Endothelial cell of umbilical vein (primary cell): ENCODE data around the gene NR5A2. TPM values are rescaled to one million over a fixed set of nuclear protein-coding genes. Genes with fewer than 3 reads are reported as not detected.

ENCODE experiments used
- BruUV-seq: library from RNA; stranded (reverse); fragments of 400-500 nt; replicated peaks from 2 replicates; lab custom pipeline; 2021; lab: Mats Ljungman, UMichigan
- CTCF ChIA-PET: fragments of 300-600, 350-600 bp; sonication (Branson Sonifier 250); formaldehyde crosslinking; loops from one replicate; lab custom pipeline; 2021; ENCODE audit warnings: antibody characterized with exemption, inconsistent platforms; lab: Charles Lee
- POLR2A ChIA-PET: fragments of 300-600, 350-600 bp; sonication (Branson Sonifier 250); formaldehyde crosslinking; loops from one replicate; lab custom pipeline; 2021; ENCODE audit warnings: antibody characterized with exemption, inconsistent platforms; lab: Charles Lee
- DNase-seq: peaks from one replicate; pipeline ENCODE4 v3.0.0-alpha.2; 2011; ENCODE audit warnings: low read depth, low spot score
- FAIRE-seq: peaks from 2 replicates; lab custom pipeline; 2011; peaks lifted over from hg19 to GRCh38; lab: Jason Lieb, UNC
- H2AFZ ChIP-seq: 2 replicates; pipeline ENCODE4 v1.6.0; 2012; ENCODE audit warnings: low read depth, low read length, control low read depth, inconsistent platforms
- H3K27ac ChIP-seq: 2 replicates; pipeline ENCODE4 v1.5.1; 2011; ENCODE audit warnings: low read depth, mild to moderate bottlenecking, control low read depth, low read length, moderate library complexity; ENCODE audit not compliant: insufficient read depth
- H3K27me3 ChIP-seq, 2 experiments: 2 replicates each; pipeline versions ENCODE4 v1.6.0 to v1.6.1; 2011; ENCODE audit warnings: low read length in 2 of 2, mixed read lengths in 1 of 2; ENCODE audit not compliant: control insufficient read depth in 2 of 2, insufficient read depth in 2 of 2
- H3K36me3 ChIP-seq, 2 experiments: 2 replicates in 1 of 2; 3 replicates in 1 of 2; pipeline ENCODE4 v1.5.1; 2011; ENCODE audit warnings: low read length in 2 of 2, mild to moderate bottlenecking in 1 of 2, moderate library complexity in 1 of 2; ENCODE audit not compliant: control insufficient read depth in 2 of 2, insufficient read depth in 2 of 2; ENCODE audit errors: extremely low read depth in 1 of 2
- H3K4me1 ChIP-seq: 3 replicates; pipeline ENCODE4 v1.5.1; 2011; ENCODE audit warnings: mild to moderate bottlenecking, low read length; ENCODE audit not compliant: control insufficient read depth, insufficient read depth; ENCODE audit errors: extremely low read depth
- H3K4me2 ChIP-seq: 2 replicates; pipeline ENCODE4 v1.6.1; 2011; ENCODE audit warnings: low read length, control low read depth, mixed read lengths; ENCODE audit not compliant: insufficient read depth
- H3K4me3 ChIP-seq, 3 experiments: fragments of 200-600 bp in 1 of 3; sonication (generic), shearing (Covaris generic) in 1 of 3; replicated peaks in 1 of 3; 2 replicates each; pipeline ENCODE4 v1.5.1; 2011 to 2016; ENCODE audit warnings: control low read depth in 3 of 3, low read length in 3 of 3, mild to moderate bottlenecking in 2 of 3, inconsistent platforms in 1 of 3, low read depth in 1 of 3, moderate library complexity in 1 of 3; ENCODE audit not compliant: insufficient read depth in 1 of 3
- H3K79me2 ChIP-seq: 2 replicates; pipeline ENCODE4 v1.6.0; 2012; ENCODE audit warnings: low read length, inconsistent platforms; ENCODE audit not compliant: control insufficient read depth, insufficient read depth
- H3K9ac ChIP-seq: replicated peaks from 2 replicates; pipeline ENCODE3; 2011; ENCODE audit warnings: low read length, control low read depth; ENCODE audit not compliant: insufficient read depth; ENCODE audit errors: extremely low read depth
- H3K9me1 ChIP-seq: replicated peaks from 3 replicates; pipeline ENCODE4 v1.6.0; 2011; ENCODE audit warnings: mild to moderate bottlenecking, low read length; ENCODE audit not compliant: control insufficient read depth, insufficient read depth; ENCODE audit errors: extremely low read depth
- H3K9me3 ChIP-seq: replicated peaks from 2 replicates; pipeline ENCODE4 v1.5.1; 2012; ENCODE audit warnings: low read length, inconsistent platforms; ENCODE audit not compliant: control insufficient read depth, insufficient read depth
- H4K20me1 ChIP-seq: replicated peaks from 2 replicates; pipeline ENCODE3; 2011; ENCODE audit warnings: mild to moderate bottlenecking, low read length; ENCODE audit not compliant: control insufficient read depth, insufficient read depth; ENCODE audit errors: extremely low read depth
- EZH2 ChIP-seq: IDR thresholded peaks from 2 replicates; pipeline ENCODE4 v1.6.1; 2012; ENCODE audit warnings: borderline replicate concordance, low read depth, mild to moderate bottlenecking, moderate library complexity, low read length, inconsistent platforms; ENCODE audit not compliant: severe bottlenecking
- FOS ChIP-seq: IDR thresholded peaks from 2 replicates; pipeline ENCODE4 v1.6.1; 2011; ENCODE audit warnings: mild to moderate bottlenecking, low read length, moderate library complexity, borderline replicate concordance; ENCODE audit not compliant: insufficient read depth
- GATA2 ChIP-seq: IDR thresholded peaks from 2 replicates; pipeline ENCODE4 v1.7.0; 2011; ENCODE audit warnings: low read depth, mild to moderate bottlenecking, moderate library complexity, mixed read lengths, low read length; ENCODE audit not compliant: insufficient read length, insufficient read depth
- JUN ChIP-seq: IDR thresholded peaks from 2 replicates; pipeline ENCODE4 v1.6.1; 2011; ENCODE audit warnings: borderline replicate concordance, low read depth; ENCODE audit not compliant: insufficient read length, insufficient read depth
- MYC ChIP-seq: IDR thresholded peaks from one replicate; pipeline ENCODE4 v1.6.1; 2011; ENCODE audit warnings: mild to moderate bottlenecking, low read depth, low read length
- POLR2A ChIP-seq: IDR thresholded peaks from 2 replicates; pipeline ENCODE4 v1.6.1; 2012; ENCODE audit warnings: low read depth, mild to moderate bottlenecking, control low read depth, low read length
- POLR2AphosphoS5 ChIP-seq: IDR thresholded peaks from 2 replicates; pipeline ENCODE4 v1.6.1; 2012; ENCODE audit warnings: low read depth, mild to moderate bottlenecking, control low read depth, low read length, moderate library complexity; ENCODE audit not compliant: insufficient read depth
- dilution Hi-C: fragments of 300-500 bp; cut with MboI; formaldehyde crosslinking; loops from one replicate; pipeline ENCODE4 v1.15.0; 2019; ENCODE audit warnings: low sequenced_read_pairs; ENCODE audit not compliant: extremely low pct_ligation_motif_present
- intact Hi-C: fragments of 100-400 bp; cut with micrococcal nuclease; formaldehyde crosslinking; loops from one replicate; pipeline ENCODE4 v1.10.0; 2022
- polyA plus RNA-seq, 4 experiments: library from polyadenylated mRNA; depleted of rRNA in 3 of 4; stranded (reverse) in 3 of 4; unstranded in 1 of 4; fragments of >200 nt; gene quantifications; 2 replicates each; pipeline versions ENCODE4 v1.2.1 to v1.2.3, GENCODE V29; 2011 to 2012; ENCODE audit warnings: missing spikeins in 1 of 4
- total RNA-seq: library from RNA; stranded (reverse); gene quantifications from 2 replicates; pipeline ENCODE4 v1.2.3, GENCODE V29; 2021
- TF ChIP-seq, protein P1 (sequence below): IDR thresholded peaks from 2 replicates; pipeline ENCODE4 v1.6.1; 2011; ENCODE audit not compliant: insufficient read depth, insufficient read length
- TF ChIP-seq, protein P2 (sequence below), 2 donors: IDR thresholded peaks; 1 replicate in 1 of 2; 2 replicates in 1 of 2; pipeline ENCODE4 v1.5.1; 2011; ENCODE audit warnings: low read length in 2 of 2, mild to moderate bottlenecking in 2 of 2, moderate library complexity in 2 of 2, control low read depth in 1 of 2, inconsistent platforms in 1 of 2, low read depth in 1 of 2; ENCODE audit not compliant: insufficient read depth in 1 of 2; ENCODE audit errors: extremely low read depth in 1 of 2

Gene NR5A2
- total and polyA plus RNA-seq, 2 donors (not counting 3 experiments of a cell fraction or from before 2014, with no cell fraction given), result 3.4 to 12.1 TPM

DNA sequence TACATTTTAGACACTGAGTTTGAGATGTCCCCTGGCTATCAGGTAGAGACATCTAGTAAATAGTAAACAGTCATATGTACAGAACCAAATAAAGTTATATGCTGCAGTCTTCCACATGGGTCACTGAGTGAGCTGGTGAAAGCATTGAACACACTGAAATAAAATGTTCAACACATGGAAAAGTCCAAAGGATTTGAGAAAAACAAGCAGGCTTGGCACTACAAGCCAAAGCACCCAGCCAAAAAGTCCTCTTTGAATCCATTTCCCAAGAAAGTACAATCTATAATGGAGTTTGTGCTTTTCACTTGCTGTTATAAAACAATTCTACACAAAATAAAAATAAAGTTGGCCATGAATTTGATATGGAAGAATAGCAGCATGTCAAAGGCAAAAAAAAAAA, 135.4 kb downstream of the NR5A2 start:
- no peaks in the 10 kb centered on the region for H3K79me2 ChIP-seq
- no peaks in the 10 kb centered on the region for H3K36me3 ChIP-seq
- CTCF ChIA-PET, result no interaction called here
- no peak overlapping the region for H3K4me3 ChIP-seq
- BruUV-seq, result no TSS peak
- intact Hi-C loops (no loop called here), dilution Hi-C loops (no loop called here)
- no peaks in the 10 kb centered on the region for H3K9me3 ChIP-seq
- H3K4me1 ChIP-seq, result no peaks in the 10 kb centered on the region
- H3K27ac ChIP-seq, result no peak overlapping the region
- DNase-seq, result no peak
- no peak overlapping the region for H2AFZ ChIP-seq
- no peak overlapping the region for H3K9ac ChIP-seq
- no peaks in the 10 kb centered on the region for H3K27me3 ChIP-seq
- no peaks in the 10 kb centered on the region for H4K20me1 ChIP-seq
- no peak for FAIRE-seq
- H3K4me2 ChIP-seq, result no peak overlapping the region
- TF ChIP-seq EZH2 (no peak), MYC (no peak), POLR2AphosphoS5 (no peak), POLR2A (no peak), FOS (no peak), GATA2 (no peak), JUN (no peak)
- TF ChIP-seq, protein P1, sequence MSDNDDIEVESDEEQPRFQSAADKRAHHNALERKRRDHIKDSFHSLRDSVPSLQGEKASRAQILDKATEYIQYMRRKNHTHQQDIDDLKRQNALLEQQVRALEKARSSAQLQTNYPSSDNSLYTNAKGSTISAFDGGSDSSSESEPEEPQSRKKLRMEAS, result no peak
- TF ChIP-seq, protein P2, sequence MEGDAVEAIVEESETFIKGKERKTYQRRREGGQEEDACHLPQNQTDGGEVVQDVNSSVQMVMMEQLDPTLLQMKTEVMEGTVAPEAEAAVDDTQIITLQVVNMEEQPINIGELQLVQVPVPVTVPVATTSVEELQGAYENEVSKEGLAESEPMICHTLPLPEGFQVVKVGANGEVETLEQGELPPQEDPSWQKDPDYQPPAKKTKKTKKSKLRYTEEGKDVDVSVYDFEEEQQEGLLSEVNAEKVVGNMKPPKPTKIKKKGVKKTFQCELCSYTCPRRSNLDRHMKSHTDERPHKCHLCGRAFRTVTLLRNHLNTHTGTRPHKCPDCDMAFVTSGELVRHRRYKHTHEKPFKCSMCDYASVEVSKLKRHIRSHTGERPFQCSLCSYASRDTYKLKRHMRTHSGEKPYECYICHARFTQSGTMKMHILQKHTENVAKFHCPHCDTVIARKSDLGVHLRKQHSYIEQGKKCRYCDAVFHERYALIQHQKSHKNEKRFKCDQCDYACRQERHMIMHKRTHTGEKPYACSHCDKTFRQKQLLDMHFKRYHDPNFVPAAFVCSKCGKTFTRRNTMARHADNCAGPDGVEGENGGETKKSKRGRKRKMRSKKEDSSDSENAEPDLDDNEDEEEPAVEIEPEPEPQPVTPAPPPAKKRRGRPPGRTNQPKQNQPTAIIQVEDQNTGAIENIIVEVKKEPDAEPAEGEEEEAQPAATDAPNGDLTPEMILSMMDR (IDR thresholded peaks at IDR 0.05; ENCODE audit: extremely low read depth in 1 of 2, insufficient read depth in 1 of 2, low read depth in 1 of 2, low read length in 2 of 2), result no peak
- POLR2A ChIA-PET, result no interaction called here
- H3K9me1 ChIP-seq, result no peaks in the 10 kb centered on the region
